HG02798 (cell line): ENCODE results near the gene CADM2.
"Not testable (repeated sequence)": the region's sequence is repeated elsewhere in the genome, so short reads cannot be mapped to it uniquely, and the experiment has no call there.

ENCODE experiments used
- ATAC-seq: cut with Tn5 transposase; IDR thresholded peaks from one replicate; pipeline ENCODE4 v1.9.1; 2021; ENCODE audit warnings: mild to moderate bottlenecking; ENCODE audit not compliant: unreplicated experiment, poor library complexity

Gene CADM2

GRCh38 chr3:85864896-85865295, 906.1 kb downstream of the CADM2 start:
- no peak for ATAC-seq

GRCh38 chr3:85867072-85867471, 908.3 kb downstream of the CADM2 start:
- no peak for ATAC-seq

DNA sequence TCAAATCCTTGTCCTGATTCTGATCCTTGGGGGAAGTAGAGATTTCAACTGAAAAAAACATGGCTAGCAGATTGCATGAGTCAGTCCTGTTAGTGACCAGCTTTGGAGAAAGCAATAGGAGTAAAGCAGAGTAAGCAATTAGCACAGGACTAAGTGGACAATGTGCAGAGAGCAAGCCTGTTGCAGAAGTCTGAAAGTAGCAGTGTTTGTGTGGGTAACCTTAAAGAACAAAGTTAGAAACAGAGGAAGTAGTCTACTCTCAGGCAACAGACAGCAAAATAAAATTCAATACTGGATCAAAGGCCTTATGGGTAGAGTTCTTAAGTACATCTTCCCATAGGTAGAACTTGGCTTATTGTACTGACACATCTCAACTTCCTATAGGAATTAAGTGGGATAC, 916.8 kb downstream of the CADM2 start:
- no peak for ATAC-seq

- no peak for ATAC-seq
These were observed 918.8 kb downstream of the CADM2 start for GRCh38 chr3:85877631-85878030.

DNA sequence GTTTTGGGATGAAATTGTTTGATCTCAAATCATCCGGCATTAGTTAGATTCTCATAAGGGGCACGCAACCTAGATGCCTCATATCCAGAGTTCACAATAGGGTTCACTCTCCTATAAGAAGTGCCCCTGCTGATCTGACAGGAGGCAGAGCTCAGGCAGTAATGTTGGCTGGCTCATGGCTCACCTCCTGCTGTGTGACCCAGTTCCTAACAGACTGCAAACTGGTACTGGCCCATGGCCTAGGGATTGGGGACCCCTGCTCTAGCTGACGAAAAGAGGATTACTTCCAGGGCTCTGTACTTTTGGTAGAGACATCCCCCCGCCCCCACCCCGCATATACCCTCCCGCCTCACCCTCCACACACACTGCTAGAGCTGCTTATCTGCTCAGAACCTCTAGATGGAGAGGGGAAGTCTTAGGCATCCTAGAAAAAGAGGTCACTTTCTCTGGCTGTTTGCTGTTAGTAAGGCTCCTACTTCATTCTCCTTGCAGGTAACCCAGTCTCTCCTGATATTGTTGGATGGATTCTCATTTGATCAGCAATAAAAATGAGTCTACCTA, 923.1 kb downstream of the CADM2 start:
- ATAC-seq, result no peak

DNA sequence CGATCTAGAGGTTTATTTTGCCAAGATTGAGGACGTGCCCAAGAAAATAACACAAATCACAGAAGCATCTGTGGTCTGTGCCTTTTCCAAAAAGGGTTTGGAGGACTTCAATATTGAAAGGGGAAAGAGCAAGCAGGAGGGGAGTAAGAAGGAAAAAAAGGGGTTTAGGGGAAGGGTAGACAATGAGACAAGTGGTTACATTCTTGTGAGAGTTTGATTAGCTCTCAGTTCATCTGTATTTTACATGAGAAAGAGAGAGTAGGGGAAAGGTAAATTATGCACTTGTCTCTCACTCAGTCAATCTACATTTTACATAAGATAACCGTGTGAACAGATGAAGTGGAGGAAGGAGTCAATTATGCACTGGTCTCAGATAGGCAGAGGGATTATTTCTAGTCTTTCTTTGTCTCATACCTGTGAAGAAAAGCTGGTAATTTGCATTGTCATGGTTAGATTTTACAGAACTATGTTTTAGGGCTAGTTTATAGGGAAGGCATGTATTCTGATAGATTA, 931.3 kb downstream of the CADM2 start:
- ATAC-seq, result no peak

- no peak for ATAC-seq
These were observed 944.6 kb downstream of the CADM2 start for GRCh38 chr3:85903434-85903833.

DNA sequence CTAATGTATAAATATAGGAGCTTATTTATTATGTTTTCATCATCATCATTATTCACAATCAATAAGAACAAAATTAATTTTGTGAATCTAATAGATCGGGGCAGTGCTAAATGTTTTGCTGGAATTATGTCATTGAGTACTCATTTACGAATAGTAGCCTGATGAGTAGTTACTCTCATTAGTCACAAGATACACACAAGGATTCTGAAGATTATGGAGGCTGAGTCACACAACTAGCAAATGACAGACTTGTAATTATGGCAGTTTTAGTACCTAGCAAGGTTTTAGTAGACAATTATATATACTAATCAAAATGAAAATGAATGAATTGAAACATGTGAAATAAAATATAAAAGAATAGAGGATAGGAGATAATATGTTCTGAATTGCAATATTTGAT, 954.2 kb downstream of the CADM2 start:
- no peak for ATAC-seq

GRCh38 chr3:85922374-85922773, 963.6 kb downstream of the CADM2 start:
- no peak for ATAC-seq

DNA sequence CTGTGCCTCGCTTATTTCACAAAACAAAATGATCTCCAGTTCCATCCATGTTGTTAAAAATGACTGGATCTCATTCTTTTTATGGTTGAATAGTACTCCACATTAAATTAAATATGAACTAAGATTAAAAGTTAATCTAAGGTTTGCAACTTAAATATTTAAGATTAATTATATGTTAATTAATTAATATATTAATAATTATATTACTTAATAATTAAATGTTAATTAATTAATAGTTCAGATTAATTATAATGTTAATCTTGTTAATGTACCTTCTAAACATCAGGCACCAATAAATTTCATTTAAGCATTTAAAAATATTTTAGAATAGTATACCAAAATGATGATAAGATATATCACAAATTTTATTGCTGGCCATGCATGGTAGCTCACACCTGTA, 971.9 kb downstream of the CADM2 start:
- ATAC-seq, result no peak

DNA sequence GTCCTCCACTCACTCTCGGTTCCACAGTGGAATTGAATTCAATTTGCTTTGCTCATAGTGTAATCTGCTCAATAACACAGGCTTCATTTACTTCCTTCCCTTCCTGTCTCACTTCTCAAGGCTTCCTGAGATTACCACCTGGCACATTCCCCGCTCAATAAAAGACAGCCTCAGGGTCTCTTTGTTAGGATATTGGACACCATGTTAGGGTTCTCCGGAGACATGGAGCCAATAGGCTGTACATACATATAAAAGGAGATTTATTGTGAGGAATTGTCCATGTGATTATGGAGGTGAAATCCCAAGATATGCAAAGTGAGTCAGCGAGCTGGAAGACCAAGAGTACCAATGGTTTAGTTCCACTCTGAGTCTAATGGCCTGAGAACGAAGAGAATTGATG, 974.5 kb downstream of the CADM2 start:
- ATAC-seq, result no peak

DNA sequence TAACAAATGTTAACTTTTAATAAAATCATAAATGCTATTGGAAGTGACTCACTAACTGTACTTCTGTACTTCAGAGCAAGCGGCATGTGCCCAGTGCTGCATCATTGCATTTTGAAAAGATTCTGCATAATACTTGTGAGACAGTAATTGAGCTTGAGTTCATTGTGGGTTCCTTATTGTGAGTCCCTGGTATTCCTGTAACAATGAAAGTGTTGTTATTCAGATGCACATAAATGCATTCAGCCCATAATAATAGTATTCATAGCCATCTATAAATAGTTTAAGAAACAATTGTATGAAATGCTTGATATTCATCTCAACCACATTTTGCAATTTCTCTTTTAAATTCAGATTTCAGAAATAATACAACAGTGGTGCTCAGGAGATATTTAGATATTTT, 976.4 kb downstream of the CADM2 start:
- no peak for ATAC-seq

GRCh38 chr3:85939074-85939482, 980.3 kb downstream of the CADM2 start:
- ATAC-seq, result no peak

- no peak for ATAC-seq
These were observed 991.6 kb downstream of the CADM2 start for GRCh38 chr3:85950435-85950834.

GRCh38 chr3:85960793-85961192, 1002.0 kb downstream of the CADM2 start:
- ATAC-seq, result no peak

DNA sequence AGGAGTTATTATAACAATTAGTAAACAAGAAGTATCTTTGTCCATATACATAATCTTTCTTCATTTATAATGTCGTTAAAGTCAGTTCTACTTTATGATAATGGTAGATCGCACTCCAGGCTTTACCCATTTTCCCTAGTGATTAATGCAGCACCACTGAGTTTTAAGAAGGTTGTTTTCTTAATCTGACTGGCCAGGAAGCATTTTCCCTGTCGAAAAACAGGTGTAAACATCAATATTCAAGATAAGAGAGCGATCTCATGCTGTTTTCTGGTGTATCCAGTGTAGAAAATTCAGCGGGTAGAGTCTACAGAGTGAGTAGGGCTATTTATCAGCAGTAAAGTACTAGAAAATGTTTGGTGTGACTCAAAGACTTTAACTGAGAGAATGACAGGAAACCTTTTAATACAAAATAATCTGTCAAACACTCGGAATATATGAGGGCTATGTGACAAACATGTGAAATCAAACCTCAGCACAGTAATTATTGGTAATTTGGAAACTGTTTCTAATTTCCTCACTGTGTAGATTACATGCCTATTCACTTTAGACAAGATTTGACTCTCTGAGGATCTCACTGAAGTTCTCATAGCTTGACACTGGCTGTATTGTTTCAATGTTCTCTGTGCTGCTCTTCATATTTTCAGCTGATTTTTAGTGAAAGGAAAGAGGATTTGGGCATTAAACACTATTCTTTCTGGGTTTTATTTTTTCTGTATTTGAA, 1019.0 kb downstream of the CADM2 start:
- no peak for ATAC-seq

DNA sequence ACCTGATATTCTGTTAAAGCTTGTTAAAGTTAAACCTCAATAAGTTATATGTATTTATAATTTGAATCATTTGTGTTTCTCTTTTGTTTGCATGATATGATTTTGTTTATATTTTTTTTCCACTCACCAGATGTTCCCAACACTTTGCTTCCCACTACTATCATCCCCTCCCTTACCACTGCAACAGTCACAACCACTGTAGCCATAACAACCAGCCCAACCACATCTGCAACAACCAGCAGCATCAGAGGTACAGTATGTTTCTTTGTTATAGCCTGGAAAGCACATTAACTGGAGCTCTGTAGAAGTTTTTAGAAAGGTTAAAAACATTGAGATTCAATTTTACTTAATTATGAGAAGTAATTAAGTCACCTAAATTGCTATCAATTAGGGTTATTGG, 1020.2 kb downstream of the CADM2 start:
- no peak for ATAC-seq

DNA sequence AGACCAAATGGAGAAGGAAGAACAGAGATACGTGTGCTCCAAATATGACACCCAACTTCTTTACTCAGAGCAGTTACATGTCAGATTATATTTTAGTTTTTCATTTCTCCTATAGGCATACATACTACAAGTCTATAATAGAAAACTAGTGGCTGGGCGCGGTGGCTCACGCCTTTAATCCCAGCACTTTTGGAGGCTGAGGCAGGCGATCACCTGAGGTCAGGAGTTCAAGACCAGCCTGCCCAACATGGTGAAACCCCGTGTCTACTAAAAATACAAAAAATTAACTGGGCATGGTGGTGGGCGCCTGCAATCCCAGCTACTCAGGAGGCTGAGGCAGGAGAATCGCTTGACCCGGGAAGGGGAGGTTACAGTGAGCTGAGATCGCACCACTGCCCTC, 1030.8 kb downstream of the CADM2 start:
- ATAC-seq, result not testable (repeated sequence)

DNA sequence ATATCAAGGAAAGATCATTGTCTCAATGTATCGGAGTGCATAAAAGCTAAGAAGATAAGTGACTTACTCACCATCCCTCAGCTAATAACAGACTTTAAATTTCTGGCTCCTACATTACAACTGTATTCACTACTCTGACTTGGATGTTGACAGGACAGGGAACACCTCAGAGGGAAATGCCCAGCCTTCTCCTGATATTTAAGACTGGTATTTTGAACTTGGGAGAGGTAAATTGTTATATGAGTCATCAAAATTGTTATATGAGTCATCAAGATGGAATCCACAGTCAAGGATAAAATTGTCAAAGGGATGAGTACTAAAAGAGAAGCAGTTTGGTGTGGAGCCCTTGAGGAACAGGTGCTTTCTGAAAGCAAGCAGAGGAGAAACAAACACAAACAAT, 1070.8 kb downstream of the CADM2 start:
- ATAC-seq, result no peak

- no peak for ATAC-seq
These were observed 1079.1 kb downstream of the CADM2 start for GRCh38 chr3:86037916-86038315.

- ATAC-seq, result no peak
These were observed 1087.8 kb downstream of the CADM2 start for GRCh38 chr3:86046436-86047136.

DNA sequence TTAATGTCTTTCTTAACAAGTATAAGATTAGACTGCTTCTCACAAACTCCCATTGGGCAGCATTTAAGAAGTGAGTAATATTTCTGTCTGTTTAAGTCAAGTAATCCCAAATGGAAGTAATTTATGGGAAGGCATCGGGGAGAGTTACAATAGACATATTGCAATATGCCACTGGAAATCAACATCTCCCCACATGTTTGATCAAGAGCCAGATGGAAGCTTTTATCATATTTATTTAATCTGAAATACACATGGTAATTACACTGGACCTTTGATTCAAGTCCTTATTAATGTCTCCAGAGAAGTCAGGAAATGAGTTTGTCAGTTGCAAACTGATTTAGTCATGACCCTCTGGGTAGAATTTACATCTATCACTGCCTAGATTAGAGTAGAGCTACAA, 1088.4 kb downstream of the CADM2 start:
- ATAC-seq, result no peak
